ENCODE results near the gene FIGN. TPM values are rescaled to one million over a fixed set of nuclear protein-coding genes. Genes with fewer than 3 reads are reported as not detected.

FIGN gene
- total and polyA plus RNA-seq, 2 of the 8 experiments (the other 6 are each of a cell fraction or from before 2014, with no cell fraction given): 5.0 to 22.8 TPM

DNA sequence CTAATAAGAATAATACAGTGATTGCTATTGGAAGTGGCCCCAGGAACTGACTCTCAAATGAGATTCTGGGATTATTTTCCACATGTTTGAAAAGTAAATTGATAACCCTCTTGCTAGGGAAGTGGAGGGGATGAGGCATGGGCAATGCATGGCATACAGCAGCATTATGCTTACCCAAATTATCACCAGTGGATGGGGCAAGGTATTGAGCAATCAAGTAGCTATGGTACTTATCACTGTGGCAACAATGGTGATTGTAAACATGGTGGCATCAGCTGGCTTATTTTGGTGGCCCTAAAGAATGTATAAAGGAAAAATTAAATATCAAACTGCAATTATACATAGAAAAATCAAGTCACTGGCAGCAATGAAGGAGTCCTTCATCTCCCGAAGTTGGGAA, 155.1 kb downstream of the FIGN start:
- no peak overlapping the region for H3K9ac ChIP-seq (replicated peaks in 1 of 4; ENCODE audit: extremely low read depth in 1 of 4, low read depth in 3 of 4, low read length in 3 of 4)
- no peaks in the 10 kb centered on the region for H4K20me1 ChIP-seq (replicated peaks in 1 of 2; ENCODE audit: control insufficient read depth in 1 of 2, insufficient read depth in 2 of 2, low read length in 2 of 2)
- no peaks in the 10 kb centered on the region for H3K36me3 ChIP-seq (ENCODE audit: control insufficient read depth in 2 of 4, insufficient read depth in 4 of 4, low read length in 3 of 4)
- CTCF ChIA-PET (ENCODE audit: partially characterized antibody): interaction anchor here (1.0 kb wide), 1 partner anchor 12 kb away, joined by 3 read pairs; no protein-coding TSS in a partner anchor
- H3K4ac ChIP-seq (replicated peaks; ENCODE audit: insufficient read length, low read depth, low read length): no peak overlapping the region
- no peak overlapping the region for H2AFZ ChIP-seq (ENCODE audit: low read length)
- 0 out of 2 replicates have a peak, but pooled peaks have one; percentile 37 for TF ChIP-seq CEBPB (IDR thresholded peaks at IDR 0.05; ENCODE audit: low read depth, low read length)
- no peak for TF ChIP-seq KDM5A (IDR thresholded peaks at IDR 0.05; ENCODE audit: low read length)
- TF ChIP-seq, protein P1, sequence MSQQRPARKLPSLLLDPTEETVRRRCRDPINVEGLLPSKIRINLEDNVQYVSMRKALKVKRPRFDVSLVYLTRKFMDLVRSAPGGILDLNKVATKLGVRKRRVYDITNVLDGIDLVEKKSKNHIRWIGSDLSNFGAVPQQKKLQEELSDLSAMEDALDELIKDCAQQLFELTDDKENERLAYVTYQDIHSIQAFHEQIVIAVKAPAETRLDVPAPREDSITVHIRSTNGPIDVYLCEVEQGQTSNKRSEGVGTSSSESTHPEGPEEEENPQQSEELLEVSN (IDR thresholded peaks at IDR 0.05): no peak
- TF ChIP-seq BCL11A (IDR thresholded peaks at IDR 0.05; ENCODE audit: low read depth in 2 of 2, low read length in 2 of 2): no peak
- no peak overlapping the region for H4K5ac ChIP-seq (ENCODE audit: insufficient read length, low read depth, low read length)
- no peak overlapping the region for H3K4me2 ChIP-seq (ENCODE audit: insufficient read depth in 1 of 2, low read depth in 2 of 2, low read length in 2 of 2)
- no peak for DNase-seq (ENCODE audit: low read depth in 1 of 2, low spot score in 2 of 2)
- no peak overlapping the region for H2BK20ac ChIP-seq (ENCODE audit: low read length)
- no peaks in the 10 kb centered on the region; the same call in 1 of the 2 replicates for H3K23me2 ChIP-seq (ENCODE audit: low read depth, low read length)
- no peak overlapping the region for H3K14ac ChIP-seq (ENCODE audit: insufficient read length)
- H2BK12ac ChIP-seq (ENCODE audit: low read depth, low read length): no peak overlapping the region
- no peak overlapping the region for H3K27ac ChIP-seq (ENCODE audit: low read depth, low read length)
- 100% methylated on average over 1 of the region's 1 CpG; no CpG with 5 or more reads in 1 of the 2 experiments for WGBS, 2 experiments (ENCODE audit: extremely low coverage in 1 of 2, insufficient coverage in 1 of 2, insufficient read length in 1 of 2, insufficient replicate concordance in 2 of 2, low coverage in 1 of 2, low lambda C conversion rate in 2 of 2, missing lambda C conversion rate in 1 of 2)
- H3K79me1 ChIP-seq (ENCODE audit: low read depth, low read length): no peaks in the 10 kb centered on the region
- no peak overlapping the region for H4K8ac ChIP-seq (ENCODE audit: extremely low read depth, insufficient read depth, low read length)
- H2BK5ac ChIP-seq (ENCODE audit: low read depth, low read length): no peak overlapping the region
- no peaks in the 10 kb centered on the region for H3K79me2 ChIP-seq (ENCODE audit: control insufficient read depth in 1 of 2, insufficient read depth in 2 of 2, low read length in 2 of 2)
- no peak overlapping the region for H4K91ac ChIP-seq (replicated peaks; ENCODE audit: insufficient read length, low read length)
- H3K23ac ChIP-seq (ENCODE audit: insufficient read length): no peak overlapping the region
- no peak overlapping the region for H2AK5ac ChIP-seq (ENCODE audit: low read depth, low read length)
- H2BK15ac ChIP-seq (ENCODE audit: low read length): no peak overlapping the region
- H3K27me3 ChIP-seq (replicated peaks in 1 of 4; ENCODE audit: control insufficient read depth in 3 of 4, extremely low read depth in 1 of 4, insufficient read depth in 3 of 4, low read length in 3 of 4): no peaks in the 10 kb centered on the region
- H3K18ac ChIP-seq (ENCODE audit: extremely low read depth, low read length): no peak overlapping the region
- H3K56ac ChIP-seq (replicated peaks; ENCODE audit: insufficient read length, low read depth, low read length): no peak overlapping the region
- H3K4me1 ChIP-seq (replicated peaks in 1 of 4; ENCODE audit: control insufficient read depth in 3 of 4, insufficient read depth in 4 of 4, low read length in 3 of 4): no peaks in the 10 kb centered on the region
- no peak for FAIRE-seq
- POLR2A ChIA-PET (ENCODE audit: partially characterized antibody): no interaction called here
- H2BK120ac ChIP-seq (replicated peaks; ENCODE audit: low read depth, low read length): no peak overlapping the region
- no peaks in the 10 kb centered on the region for H3K9me3 ChIP-seq (ENCODE audit: insufficient read depth in 2 of 2, low read depth in 1 of 2, low read length in 1 of 2)
- H3K4me3 ChIP-seq (ENCODE audit: extremely low read depth in 1 of 4, insufficient read depth in 2 of 4, low read depth in 3 of 4, low read length in 4 of 4): no peak overlapping the region

Measured in H1 (cell line).